Measurements from ENCODE around the gene DMTF1. TPM values are rescaled to one million over a fixed set of nuclear protein-coding genes. Genes with fewer than 3 reads are reported as not detected.

Gene DMTF1
- total and polyA plus RNA-seq, 2 donors from 2014 or later = 23.6 to 88.6 TPM

DNA sequence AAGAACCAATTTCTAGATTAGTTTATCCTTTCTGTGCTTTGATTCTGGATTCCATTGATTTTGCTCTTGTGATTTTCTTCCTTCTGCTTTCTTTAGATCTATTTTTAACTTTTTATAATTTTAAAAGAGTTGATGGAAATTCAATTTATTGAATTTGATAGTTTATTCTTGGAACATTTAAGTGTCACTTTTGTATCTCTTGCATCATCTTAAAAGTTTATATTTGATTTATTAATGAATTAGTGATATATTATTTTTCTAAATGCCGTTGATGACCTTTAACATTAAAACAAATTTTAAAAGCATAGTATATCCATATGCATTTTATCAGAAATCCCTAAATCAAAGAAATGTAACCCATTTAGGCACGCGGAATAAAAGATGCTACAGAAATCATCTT is 26.9 kb downstream of the DMTF1 start:
- Histone ChIP-seq H3K9ac (ENCODE audit: low read length in 3 of 3) (no peak overlapping the region), H3K9me3 (ENCODE audit: control insufficient read depth in 2 of 3, insufficient read depth in 1 of 3, low read length in 3 of 3) (no peaks in the 10 kb centered on the region), H3K4me1 (ENCODE audit: control insufficient read depth in 2 of 3, insufficient read depth in 2 of 3, low read depth in 1 of 3, low read length in 3 of 3) (no peaks in the 10 kb centered on the region), H3K27me3 (ENCODE audit: control insufficient read depth, insufficient read depth, low read length) (no peaks in the 10 kb centered on the region), H3K36me3 (ENCODE audit: control insufficient read depth in 2 of 3, insufficient read depth in 3 of 3, low read length in 3 of 3) (peaks cover 13 to 29% (median 13%) of the 10 kb centered on the region in 3 donors), H3K27ac (ENCODE audit: low read depth in 2 of 2, low read length in 2 of 2) (no peak overlapping the region), H3K4me3 (ENCODE audit: low read length in 3 of 3) (no peak overlapping the region)
- FAIRE-seq (peak; percentile 13), DNase-seq (no peak)
- intact Hi-C loops (cut with DNase I) = no loop called here
- TF ChIP-seq, protein P1, sequence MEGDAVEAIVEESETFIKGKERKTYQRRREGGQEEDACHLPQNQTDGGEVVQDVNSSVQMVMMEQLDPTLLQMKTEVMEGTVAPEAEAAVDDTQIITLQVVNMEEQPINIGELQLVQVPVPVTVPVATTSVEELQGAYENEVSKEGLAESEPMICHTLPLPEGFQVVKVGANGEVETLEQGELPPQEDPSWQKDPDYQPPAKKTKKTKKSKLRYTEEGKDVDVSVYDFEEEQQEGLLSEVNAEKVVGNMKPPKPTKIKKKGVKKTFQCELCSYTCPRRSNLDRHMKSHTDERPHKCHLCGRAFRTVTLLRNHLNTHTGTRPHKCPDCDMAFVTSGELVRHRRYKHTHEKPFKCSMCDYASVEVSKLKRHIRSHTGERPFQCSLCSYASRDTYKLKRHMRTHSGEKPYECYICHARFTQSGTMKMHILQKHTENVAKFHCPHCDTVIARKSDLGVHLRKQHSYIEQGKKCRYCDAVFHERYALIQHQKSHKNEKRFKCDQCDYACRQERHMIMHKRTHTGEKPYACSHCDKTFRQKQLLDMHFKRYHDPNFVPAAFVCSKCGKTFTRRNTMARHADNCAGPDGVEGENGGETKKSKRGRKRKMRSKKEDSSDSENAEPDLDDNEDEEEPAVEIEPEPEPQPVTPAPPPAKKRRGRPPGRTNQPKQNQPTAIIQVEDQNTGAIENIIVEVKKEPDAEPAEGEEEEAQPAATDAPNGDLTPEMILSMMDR (IDR thresholded peaks at IDR 0.05; ENCODE audit: borderline replicate concordance, extremely low read depth, insufficient read depth) = no peak

- no peak for FAIRE-seq
- intact Hi-C loops (cut with DNase I) = no loop called here
Observed at GRCh38 chr7:87187120-87187519, 34.9 kb downstream of the DMTF1 start.

DNA sequence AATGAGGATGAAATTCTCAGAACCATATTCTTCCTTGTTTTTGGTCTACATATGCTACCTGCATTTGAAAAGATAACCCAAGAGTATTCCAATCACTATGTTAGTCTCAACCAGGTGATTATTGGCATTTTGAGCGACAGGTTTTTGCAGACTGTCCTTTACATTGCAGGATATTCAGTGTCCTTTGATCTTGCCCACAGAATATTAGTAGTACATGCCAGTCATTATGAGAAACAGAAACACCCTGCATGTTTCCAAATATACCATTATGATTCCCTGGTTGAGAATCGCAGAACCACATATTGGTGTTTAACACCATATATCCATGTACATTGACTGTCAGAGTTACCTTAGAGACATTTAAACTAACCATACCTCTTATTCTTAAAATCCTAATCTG is 36.7 kb downstream of the DMTF1 start:
- FAIRE-seq (no peak), DNase-seq (no peak)
- H3K9ac ChIP-seq (ENCODE audit: low read length in 3 of 3) = no peak overlapping the region
- no peak overlapping the region for H3K4me3 ChIP-seq (ENCODE audit: low read length in 3 of 3)
- H3K27ac ChIP-seq (ENCODE audit: low read depth in 2 of 2, low read length in 2 of 2) = no peak overlapping the region
- H3K36me3 ChIP-seq (ENCODE audit: control insufficient read depth in 2 of 3, insufficient read depth in 3 of 3, low read length in 3 of 3) = peaks cover 25 to 62% (median 27%) of the 10 kb centered on the region in 3 donors
- no peaks in the 10 kb centered on the region for H3K4me1 ChIP-seq (ENCODE audit: control insufficient read depth in 2 of 3, insufficient read depth in 2 of 3, low read depth in 1 of 3, low read length in 3 of 3)
- intact Hi-C loops (cut with DNase I) = no loop called here
- no peaks in the 10 kb centered on the region for H3K9me3 ChIP-seq (ENCODE audit: control insufficient read depth in 2 of 3, insufficient read depth in 1 of 3, low read length in 3 of 3)
- no peaks in the 10 kb centered on the region for H3K27me3 ChIP-seq (ENCODE audit: control insufficient read depth, insufficient read depth, low read length)
- TF ChIP-seq, protein P1 (IDR thresholded peaks at IDR 0.05; ENCODE audit: borderline replicate concordance, extremely low read depth, insufficient read depth) = no peak

More at GRCh38 chr7:87187120-87187519, 34.9 kb downstream of the DMTF1 start:
- Histone ChIP-seq H3K27ac (ENCODE audit: low read depth in 2 of 2, low read length in 2 of 2) (no peak overlapping the region), H3K4me1 (ENCODE audit: control insufficient read depth in 2 of 3, insufficient read depth in 2 of 3, low read depth in 1 of 3, low read length in 3 of 3) (no peaks in the 10 kb centered on the region), H3K9ac (ENCODE audit: low read length in 3 of 3) (no peak overlapping the region), H3K9me3 (ENCODE audit: control insufficient read depth in 2 of 3, insufficient read depth in 1 of 3, low read length in 3 of 3) (no peaks in the 10 kb centered on the region), H3K27me3 (ENCODE audit: control insufficient read depth, insufficient read depth, low read length) (no peaks in the 10 kb centered on the region), H3K36me3 (ENCODE audit: control insufficient read depth in 2 of 3, insufficient read depth in 3 of 3, low read length in 3 of 3) (peaks cover 23 to 66% (median 29%) of the 10 kb centered on the region in 3 donors), H3K4me3 (ENCODE audit: low read length in 3 of 3) (no peak overlapping the region)
- TF ChIP-seq, protein P1 (IDR thresholded peaks at IDR 0.05; ENCODE audit: borderline replicate concordance, extremely low read depth, insufficient read depth) = no peak
- no peak for DNase-seq

DNA sequence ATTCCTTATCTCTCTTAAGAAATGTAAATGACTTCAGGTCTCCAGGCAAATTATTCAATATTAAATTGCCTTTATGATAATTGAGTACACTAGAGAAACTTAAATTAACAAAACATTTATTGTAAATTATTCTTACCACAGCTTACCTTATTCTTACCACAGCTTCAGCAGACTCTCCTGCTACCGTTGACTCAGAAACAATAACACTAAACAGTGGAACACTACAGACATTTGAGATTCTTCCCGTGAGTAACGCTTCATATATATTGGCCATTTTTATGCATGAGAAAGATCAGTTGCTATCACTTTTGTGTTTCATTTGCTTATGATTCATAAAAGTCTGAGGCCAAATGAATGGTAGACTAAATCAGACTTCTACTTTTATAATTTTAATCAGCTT is 38.5 kb downstream of the DMTF1 start:
- DNase-seq (no peak), FAIRE-seq (no peak)
- no peaks in the 10 kb centered on the region for H3K4me1 ChIP-seq (ENCODE audit: control insufficient read depth in 2 of 3, insufficient read depth in 2 of 3, low read depth in 1 of 3, low read length in 3 of 3)
- no peak overlapping the region for H3K4me3 ChIP-seq (ENCODE audit: low read length in 3 of 3)
- intact Hi-C loops (cut with DNase I) = no loop called here
- TF ChIP-seq, protein P1 (IDR thresholded peaks at IDR 0.05; ENCODE audit: borderline replicate concordance, extremely low read depth, insufficient read depth) = no peak
- no peaks in the 10 kb centered on the region for H3K27me3 ChIP-seq (ENCODE audit: control insufficient read depth, insufficient read depth, low read length)
- peaks cover 22 to 62% (median 30%) of the 10 kb centered on the region in 3 donors for H3K36me3 ChIP-seq (ENCODE audit: control insufficient read depth in 2 of 3, insufficient read depth in 3 of 3, low read length in 3 of 3)
- H3K9me3 ChIP-seq (ENCODE audit: control insufficient read depth in 2 of 3, insufficient read depth in 1 of 3, low read length in 3 of 3) = no peaks in the 10 kb centered on the region
- H3K9ac ChIP-seq (ENCODE audit: low read length in 3 of 3) = no peak overlapping the region
- no peak overlapping the region for H3K27ac ChIP-seq (ENCODE audit: low read depth in 2 of 2, low read length in 2 of 2)

All from kidney (tissue), 14 donors.